Measurements from ENCODE around the gene CKM.
"Not testable (repeated sequence)": the region's sequence is repeated elsewhere in the genome, so short reads cannot be mapped to it uniquely, and the experiment has no call there.

CKM gene

DNA sequence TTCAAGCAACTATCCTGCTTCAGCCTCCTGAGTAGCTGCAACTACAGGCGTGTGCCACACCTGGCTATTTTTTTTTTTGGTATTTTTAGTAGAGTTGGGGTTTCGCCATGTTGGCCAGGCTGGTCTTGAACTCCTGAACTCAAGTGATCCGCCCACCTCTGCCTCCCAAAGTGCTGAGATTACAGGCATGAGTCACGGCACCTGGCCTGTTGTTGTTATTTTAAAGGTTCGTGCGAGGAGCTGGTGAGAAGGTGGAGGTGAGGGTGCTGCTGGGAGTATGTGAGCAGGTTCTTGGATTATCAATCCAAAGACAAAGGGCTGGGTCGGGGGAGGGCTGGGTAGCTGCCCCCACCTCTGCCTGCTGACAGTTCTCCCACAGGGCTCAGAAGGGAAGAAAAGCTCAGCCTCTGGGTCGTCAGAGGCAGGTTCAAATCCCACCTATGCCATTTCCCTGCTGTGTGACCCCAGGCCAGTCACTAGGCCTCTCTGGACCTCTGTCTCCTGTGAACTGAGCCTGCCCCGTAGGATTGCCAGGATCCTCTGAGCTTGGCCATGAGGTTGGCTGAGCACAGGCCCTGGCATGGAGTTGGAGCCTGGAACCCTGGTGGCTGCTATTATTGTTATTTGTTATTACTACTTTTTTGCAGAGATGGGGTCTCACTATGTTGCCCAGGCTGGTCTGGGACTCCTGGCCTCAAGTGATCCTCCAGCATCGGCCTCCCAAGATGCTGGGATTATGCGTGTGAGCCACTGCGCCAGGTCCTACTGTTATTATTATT is 1.5 kb downstream of the CKM start:
- DNase-seq (ENCODE audit: low read depth), result no peak

- no peak for DNase-seq (ENCODE audit: low read depth)
These were observed 7.4 kb downstream of the CKM start for GRCh38 chr19:45315304-45315703.

- no peak for DNase-seq (ENCODE audit: low read depth)
These were observed 7.9 kb downstream of the CKM start for GRCh38 chr19:45314708-45315245.

DNA sequence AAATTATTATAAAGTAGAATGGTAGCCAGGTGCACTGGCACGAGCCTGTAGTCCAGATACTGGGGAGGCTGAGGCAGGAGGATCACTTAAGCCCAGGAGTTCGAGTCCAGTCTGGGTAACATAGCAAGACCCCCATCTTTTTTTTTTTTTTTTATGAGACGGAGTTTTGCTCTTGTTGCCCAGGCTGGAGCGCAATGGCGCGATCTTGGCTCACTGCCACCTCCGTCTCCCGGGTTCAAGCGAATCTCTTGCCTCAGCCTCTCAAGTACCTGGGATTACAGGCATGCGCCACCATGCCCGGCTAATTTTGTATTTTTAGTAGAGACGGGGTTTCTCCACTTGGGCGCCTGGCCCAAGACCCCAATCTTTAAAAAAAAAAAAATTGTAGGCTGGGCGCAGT is 10.4 kb downstream of the CKM start:
- not testable (repeated sequence) for DNase-seq (ENCODE audit: low read depth)

DNA sequence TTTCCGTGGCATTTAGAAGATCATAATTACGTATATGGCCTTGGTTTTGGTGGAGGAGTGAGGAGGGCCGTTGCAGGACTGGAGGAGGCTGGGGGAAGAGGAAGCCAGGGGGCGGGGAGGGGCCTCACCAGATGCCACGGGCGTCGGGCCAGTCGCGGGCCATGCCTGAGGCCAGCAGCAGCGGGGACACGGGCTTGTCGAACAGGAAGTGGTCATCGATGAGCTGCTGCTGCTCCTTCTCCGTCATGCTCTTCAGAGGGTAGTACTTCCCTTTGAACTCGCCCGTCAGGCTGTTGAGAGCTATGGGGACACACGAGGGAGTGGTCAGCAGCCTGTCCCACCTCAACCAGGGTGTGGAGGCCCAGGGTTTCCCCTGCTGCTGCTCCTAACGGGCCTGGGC is 11.1 kb downstream of the CKM start:
- no peak for DNase-seq (ENCODE audit: low read depth)

- DNase-seq (ENCODE audit: low read depth), result not testable (repeated sequence)
These were observed 13.4 kb downstream of the CKM start for GRCh38 chr19:45309322-45309721.

GRCh38 chr19:45307361-45307760 is 15.3 kb downstream of the CKM start:
- no peak for DNase-seq (ENCODE audit: low read depth)

- DNase-seq (ENCODE audit: low read depth), result no peak
These were observed 16.1 kb downstream of the CKM start for GRCh38 chr19:45306518-45307027.

GRCh38 chr19:45306040-45306439 is 16.6 kb downstream of the CKM start:
- DNase-seq (ENCODE audit: low read depth), result no peak

DNA sequence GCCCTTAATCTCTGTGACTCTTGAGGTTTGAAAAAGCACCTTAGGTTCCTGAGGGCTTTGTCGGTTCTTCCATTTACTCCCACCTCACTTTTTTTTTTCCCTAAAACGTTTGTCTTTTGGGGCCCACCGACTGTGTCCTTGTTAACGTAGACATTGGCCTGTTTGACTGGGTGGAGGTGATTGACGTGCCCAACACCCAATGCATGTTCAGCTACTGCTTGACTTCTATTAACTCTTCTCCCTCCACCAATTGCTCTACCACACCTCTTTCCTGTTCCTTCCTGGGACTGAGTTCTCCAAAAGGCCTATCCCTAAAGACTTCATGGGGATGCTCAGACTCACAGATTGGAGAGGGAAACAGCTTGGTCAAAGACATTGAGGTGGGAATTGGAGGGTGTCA is 17.3 kb downstream of the CKM start:
- DNase-seq (ENCODE audit: low read depth), result no peak

DNA sequence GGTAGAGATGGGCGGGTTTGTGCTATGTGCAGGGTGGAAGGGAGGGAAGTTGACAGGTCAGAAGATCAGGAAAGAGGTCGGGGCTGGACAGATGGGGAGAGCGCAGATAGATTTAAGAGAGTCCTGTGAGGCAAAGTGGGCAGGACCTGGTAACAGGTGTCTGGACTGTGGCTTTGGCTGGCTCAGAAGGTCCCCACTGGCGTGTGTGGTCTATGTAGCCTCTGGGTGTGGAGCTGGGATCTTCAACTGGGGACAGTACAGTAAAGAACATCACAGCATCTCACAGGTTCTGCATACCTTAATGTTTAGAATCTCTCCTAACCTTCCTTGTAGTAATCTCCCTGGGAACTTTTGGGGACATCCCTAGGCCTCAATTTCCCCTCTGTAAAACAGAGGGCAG is 17.7 kb downstream of the CKM start:
- DNase-seq (ENCODE audit: low read depth), result no peak

DNA sequence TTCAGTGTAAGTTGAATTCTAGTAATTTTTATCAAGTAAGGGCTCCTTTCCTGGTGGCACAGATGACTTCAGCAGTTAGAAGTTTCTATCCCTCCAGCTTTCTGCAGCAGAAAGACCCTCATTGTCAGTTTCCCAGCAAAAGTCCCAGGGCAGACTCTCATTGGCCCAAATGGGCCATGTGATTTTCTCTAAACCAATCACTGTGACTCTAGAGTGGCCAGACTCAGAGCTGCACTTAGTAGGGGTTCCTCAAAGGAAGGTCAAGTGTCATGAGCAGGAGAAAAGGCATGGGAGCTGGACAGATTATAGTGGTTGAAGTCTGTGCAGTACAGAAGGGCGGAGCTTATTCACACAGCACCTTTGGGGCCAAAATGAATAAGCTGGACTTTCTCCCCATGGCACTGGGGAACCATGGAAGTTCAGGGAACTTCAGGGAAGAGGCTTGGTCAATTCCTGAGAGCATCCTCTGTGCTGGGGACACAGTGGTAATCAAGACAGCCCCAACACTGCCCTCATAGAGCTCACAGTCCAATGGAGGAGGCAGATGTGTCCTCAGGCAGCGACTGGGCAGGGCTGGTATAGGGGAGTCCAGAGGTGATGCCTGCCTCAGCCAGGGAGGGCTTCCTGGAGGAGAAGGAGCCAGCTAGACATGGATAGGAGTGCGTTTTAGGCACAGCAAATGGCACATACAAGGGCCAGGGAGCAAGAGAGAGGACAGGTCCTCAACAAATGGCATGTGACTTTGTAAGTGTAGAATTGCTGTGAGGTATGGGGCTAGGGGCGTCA is 18.3 kb downstream of the CKM start:
- no peak for DNase-seq (ENCODE audit: low read depth)

- no peak for DNase-seq (ENCODE audit: low read depth)
These were observed 19.2 kb downstream of the CKM start for GRCh38 chr19:45303269-45304060.

GRCh38 chr19:45302416-45302815 is 20.3 kb downstream of the CKM start:
- DNase-seq (ENCODE audit: low read depth), result no peak

DNA sequence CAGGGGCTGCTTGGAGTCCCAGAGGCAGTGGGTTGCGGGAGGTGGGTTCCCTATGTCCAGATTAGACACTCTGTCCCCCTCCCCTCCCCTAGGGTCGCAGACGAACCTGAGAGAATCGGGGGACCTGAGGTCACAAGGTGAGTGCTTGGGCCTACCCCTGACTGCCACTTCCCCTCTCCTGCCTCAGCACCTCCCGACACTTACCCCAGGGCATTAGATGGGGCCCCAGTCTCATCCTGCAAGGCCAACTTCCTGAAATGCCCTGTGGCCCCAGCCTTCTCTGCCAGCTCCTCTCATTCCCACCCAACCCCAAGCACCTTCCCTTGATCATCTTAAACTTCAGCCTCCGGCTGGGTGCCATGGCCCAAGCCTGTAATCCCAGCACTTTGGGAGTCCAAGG is 23.0 kb downstream of the CKM start:
- no peak for DNase-seq (ENCODE audit: low read depth)

DNA sequence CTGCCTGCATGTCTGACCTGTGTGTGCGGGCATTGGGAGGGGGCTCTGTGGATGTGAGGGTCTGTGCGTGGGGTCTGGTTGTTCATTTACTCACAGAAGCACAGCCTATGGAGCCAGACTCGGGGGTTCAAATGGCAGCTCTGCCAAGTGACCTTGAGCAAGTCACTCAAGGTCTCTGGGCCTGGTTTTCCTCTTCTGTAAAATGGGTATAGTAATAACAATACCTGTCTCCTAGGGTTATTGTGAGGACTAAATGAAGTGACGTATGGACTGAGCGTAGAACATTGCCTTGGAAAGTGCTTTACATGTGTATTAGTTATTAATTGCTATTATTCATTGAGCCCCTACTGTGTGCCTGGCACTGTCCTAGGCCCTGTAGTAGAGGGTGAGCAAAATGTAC is 24.4 kb downstream of the CKM start:
- no peak for DNase-seq (ENCODE audit: low read depth)

- DNase-seq (ENCODE audit: low read depth), result no peak
These were observed 25.0 kb downstream of the CKM start for GRCh38 chr19:45297674-45298073.

GRCh38 chr19:45296355-45296754 is 26.3 kb downstream of the CKM start:
- DNase-seq (ENCODE audit: low read depth), result no peak

- DNase-seq (ENCODE audit: low read depth), result no peak
These were observed 26.8 kb downstream of the CKM start for GRCh38 chr19:45295873-45296272.

- no peak for DNase-seq (ENCODE audit: low read depth)
These were observed 28.2 kb downstream of the CKM start for GRCh38 chr19:45294291-45295029.

DNA sequence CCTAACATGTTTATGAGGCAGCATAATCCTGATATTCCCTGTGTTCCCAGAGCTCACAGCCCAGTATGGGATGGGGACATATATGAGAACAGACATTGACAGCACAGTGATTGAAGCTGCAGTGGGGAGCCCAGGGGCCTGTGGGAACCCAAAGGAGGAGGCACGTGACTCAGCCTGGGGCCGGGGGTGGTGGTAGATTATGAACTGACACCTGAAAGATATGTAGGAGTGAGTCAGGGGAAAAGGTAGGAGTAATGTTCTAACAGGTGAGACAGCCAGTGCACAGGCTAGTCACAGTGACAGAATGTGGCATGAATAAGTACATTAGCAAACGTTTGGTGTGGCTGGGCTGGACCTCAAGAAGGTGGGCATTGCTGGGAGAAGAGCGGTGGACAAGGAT is 29.0 kb downstream of the CKM start:
- DNase-seq (ENCODE audit: low read depth), result no peak

- DNase-seq (ENCODE audit: low read depth), result no peak
These were observed 30.8 kb downstream of the CKM start for GRCh38 chr19:45291834-45292233.

Data from activated T-helper 1 cell treated with Interleukin-2 at 50 U/mL for 16 hours (primary cell).